Measurements from ENCODE around the gene SMOC2. TPM values are rescaled to one million over a fixed set of nuclear protein-coding genes. Genes with fewer than 3 reads are reported as not detected.

Gene SMOC2
- total RNA-seq, 4 donors from 2014 or later: 74.7 to 139 (median 118) TPM

DNA sequence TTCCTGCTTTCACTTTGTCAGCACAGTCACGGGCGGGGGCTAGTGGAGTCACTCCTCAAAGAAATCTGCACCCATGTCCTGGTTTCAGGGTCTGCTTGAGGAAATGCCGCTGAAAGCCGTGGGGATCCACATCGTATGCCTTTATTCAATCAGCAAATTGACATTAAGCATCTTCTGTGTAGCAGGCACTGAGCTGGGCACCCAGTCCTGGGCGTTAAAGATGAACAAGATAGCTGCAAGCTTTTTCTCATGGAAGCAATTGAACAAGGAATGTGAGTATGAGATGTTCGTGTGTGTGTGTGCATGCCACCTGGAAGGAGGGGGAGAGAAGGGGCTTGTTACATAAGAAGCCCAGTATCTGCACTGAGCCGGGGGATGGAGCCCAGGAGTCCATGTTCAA is 243.9 kb downstream of the SMOC2 start:
- peaks cover 0 to 7% (median 0%) of the 10 kb centered on the region in 4 donors for H3K4me1 ChIP-seq
- TF ChIP-seq, protein P1, sequence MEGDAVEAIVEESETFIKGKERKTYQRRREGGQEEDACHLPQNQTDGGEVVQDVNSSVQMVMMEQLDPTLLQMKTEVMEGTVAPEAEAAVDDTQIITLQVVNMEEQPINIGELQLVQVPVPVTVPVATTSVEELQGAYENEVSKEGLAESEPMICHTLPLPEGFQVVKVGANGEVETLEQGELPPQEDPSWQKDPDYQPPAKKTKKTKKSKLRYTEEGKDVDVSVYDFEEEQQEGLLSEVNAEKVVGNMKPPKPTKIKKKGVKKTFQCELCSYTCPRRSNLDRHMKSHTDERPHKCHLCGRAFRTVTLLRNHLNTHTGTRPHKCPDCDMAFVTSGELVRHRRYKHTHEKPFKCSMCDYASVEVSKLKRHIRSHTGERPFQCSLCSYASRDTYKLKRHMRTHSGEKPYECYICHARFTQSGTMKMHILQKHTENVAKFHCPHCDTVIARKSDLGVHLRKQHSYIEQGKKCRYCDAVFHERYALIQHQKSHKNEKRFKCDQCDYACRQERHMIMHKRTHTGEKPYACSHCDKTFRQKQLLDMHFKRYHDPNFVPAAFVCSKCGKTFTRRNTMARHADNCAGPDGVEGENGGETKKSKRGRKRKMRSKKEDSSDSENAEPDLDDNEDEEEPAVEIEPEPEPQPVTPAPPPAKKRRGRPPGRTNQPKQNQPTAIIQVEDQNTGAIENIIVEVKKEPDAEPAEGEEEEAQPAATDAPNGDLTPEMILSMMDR (IDR thresholded peaks at IDR 0.05): no peak
- no peak for TF ChIP-seq EP300 (IDR thresholded peaks at IDR 0.05)
- no peak for TF ChIP-seq POLR2A (IDR thresholded peaks at IDR 0.05)
- no peak overlapping the region for H3K27ac ChIP-seq
- DNase-seq (ENCODE audit: low spot score in 2 of 2): no peak
- 85 to 87% methylated on average over 8 of the region's 8 CpGs for WGBS, 2 donors
- no peaks in the 10 kb centered on the region for H3K9me3 ChIP-seq
- no peaks in the 10 kb centered on the region for H3K27me3 ChIP-seq
- H3K36me3 ChIP-seq: no peaks in the 10 kb centered on the region
- H3K4me3 ChIP-seq: no peak overlapping the region

DNA sequence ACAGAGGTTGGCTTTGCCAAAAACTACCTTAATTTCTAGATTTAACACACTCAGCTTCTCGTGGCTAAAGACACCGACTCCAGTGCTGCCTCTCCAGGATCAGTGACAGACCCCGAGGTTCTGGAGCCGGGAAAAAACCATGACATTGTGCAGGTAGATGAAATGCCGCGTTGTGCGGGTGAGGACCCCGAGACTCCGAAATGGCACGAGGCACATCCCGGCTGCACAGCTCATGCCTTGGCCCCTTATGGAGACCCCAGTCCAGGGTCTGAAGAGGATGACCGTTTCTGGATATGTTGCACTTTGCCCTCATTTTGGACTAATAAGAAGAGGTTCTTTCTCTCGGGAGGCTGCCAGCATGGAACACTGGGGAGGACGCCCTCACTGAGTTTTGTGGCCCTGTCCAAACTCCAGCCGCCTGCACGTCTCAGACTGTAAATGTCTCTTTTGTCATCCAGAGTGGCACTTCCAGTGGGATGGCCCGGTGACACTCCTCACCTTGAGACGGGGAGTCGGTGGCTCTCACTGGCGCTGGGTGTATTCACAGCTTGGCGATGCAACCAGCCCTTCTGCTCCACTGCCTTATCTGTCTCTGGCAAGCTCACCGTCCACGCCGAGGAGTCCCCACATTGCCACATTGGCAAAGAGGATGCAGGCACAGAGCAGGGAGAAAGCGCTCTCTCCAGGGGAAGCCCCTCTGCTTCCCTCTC is 245.2 kb downstream of the SMOC2 start:
- no peaks in the 10 kb centered on the region for H3K36me3 ChIP-seq
- DNase-seq (ENCODE audit: low spot score in 2 of 2): no peak
- 70 to 72% methylated on average over 25 of the region's 25 CpGs for WGBS, 2 donors

DNA sequence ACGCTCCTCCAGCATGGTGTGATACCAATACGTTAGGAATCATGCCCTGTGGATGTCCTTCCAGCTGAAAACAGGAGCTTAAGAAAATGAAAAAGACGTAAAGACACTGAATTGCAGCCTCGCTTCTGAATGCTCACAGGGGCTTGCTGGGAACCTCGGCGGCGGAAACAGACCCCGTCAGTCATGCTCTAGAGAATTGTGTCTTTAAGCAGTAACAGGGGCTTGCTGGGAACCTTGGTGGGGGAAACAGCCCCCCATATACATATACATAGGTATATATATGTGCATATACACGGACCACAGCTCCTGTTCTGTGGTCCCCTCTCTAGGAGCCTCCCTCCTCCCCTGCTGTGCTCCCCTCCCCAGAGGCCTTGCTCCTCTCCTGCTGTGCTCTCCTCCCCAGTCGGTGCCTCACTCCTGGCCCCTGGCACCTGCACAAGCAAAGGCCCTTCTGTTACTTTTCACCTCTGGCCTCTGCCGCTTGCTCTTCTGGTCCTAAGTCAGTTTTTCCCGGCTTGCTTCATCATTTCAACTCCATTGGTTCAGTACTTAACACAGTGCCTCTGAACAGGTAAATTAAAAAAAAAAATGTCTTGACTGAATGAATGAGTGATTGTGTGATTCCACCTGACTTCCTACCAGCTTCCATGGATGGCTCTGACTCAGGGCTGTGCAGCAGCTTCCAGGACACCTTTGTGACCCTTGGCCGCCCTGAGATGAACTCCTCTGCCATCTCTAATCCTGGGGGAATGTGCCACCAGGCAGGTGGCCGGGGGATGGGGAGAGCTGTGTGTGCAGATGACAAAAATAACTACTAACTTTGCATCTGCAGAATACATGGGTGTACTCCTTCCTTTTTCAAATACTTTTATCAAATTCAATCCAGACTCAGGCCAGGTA is 246.1 kb downstream of the SMOC2 start:
- 62 to 64% methylated on average over 14 of the region's 14 CpGs for WGBS, 2 donors

More for the DNA sequence above, 245.2 kb downstream of the SMOC2 start:
- Histone ChIP-seq H3K27ac (no peak overlapping the region), H3K4me1 (peaks cover 0 to 7% (median 0%) of the 10 kb centered on the region in 4 donors), H3K9me3 (no peaks in the 10 kb centered on the region), H3K4me3 (no peak overlapping the region), H3K27me3 (no peaks in the 10 kb centered on the region)
- no peak for TF ChIP-seq POLR2A (IDR thresholded peaks at IDR 0.05)
- TF ChIP-seq, protein P1 (IDR thresholded peaks at IDR 0.05): no peak
- TF ChIP-seq EP300 (IDR thresholded peaks at IDR 0.05): no peak

GRCh38 chr6:168690271-168690670 is 249.3 kb downstream of the SMOC2 start:
- Histone ChIP-seq H3K4me3 (no peak overlapping the region), H3K9me3 (no peaks in the 10 kb centered on the region), H3K27ac (no peak overlapping the region), H3K4me1 (no peaks in the 10 kb centered on the region), H3K36me3 (no peaks in the 10 kb centered on the region), H3K27me3 (no peaks in the 10 kb centered on the region)
- 88 to 93% methylated on average over 7 of the region's 7 CpGs for WGBS, 2 donors
- DNase-seq (ENCODE audit: low spot score in 2 of 2): no peak
- TF ChIP-seq POLR2A (IDR thresholded peaks at IDR 0.05) (no peak), EP300 (IDR thresholded peaks at IDR 0.05) (no peak)

More for the DNA sequence above, 246.1 kb downstream of the SMOC2 start:
- Histone ChIP-seq H3K9me3 (no peaks in the 10 kb centered on the region), H3K36me3 (no peaks in the 10 kb centered on the region), H3K27ac (no peak overlapping the region), H3K4me1 (peaks cover 0 to 7% (median 0%) of the 10 kb centered on the region in 4 donors), H3K4me3 (no peak overlapping the region), H3K27me3 (no peaks in the 10 kb centered on the region)
- TF ChIP-seq, protein P1 (IDR thresholded peaks at IDR 0.05): no peak
- no peak for TF ChIP-seq EP300 (IDR thresholded peaks at IDR 0.05)
- no peak for TF ChIP-seq POLR2A (IDR thresholded peaks at IDR 0.05)
- DNase-seq (ENCODE audit: low spot score in 2 of 2): no peak

DNA sequence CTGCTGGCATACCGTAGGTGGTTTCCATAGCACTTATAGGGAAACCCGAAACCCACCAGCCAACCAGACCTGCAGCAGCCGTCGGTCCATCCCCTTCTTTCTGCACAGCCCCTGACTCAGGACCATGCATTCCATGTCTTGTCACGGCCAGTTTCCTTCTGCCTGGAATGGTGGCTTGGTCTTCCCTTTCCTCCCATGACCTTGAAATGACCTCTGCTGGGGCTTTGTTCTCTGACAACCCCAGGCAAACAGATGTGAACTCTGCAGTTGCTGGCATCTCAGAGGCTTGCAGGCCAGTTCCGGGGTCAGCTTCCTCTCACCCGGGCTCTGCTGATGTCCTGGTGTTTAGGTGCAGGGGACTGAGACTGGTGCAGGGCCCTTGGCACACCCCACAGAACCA is 250.8 kb downstream of the SMOC2 start:
- H3K27me3 ChIP-seq: no peaks in the 10 kb centered on the region
- DNase-seq (ENCODE audit: low spot score in 2 of 2): no peak
- no peaks in the 10 kb centered on the region for H3K36me3 ChIP-seq
- H3K9me3 ChIP-seq: no peaks in the 10 kb centered on the region
- H3K4me1 ChIP-seq: no peaks in the 10 kb centered on the region
- no peak overlapping the region for H3K4me3 ChIP-seq
- 75 to 77% methylated on average over 7 of the region's 7 CpGs for WGBS, 2 donors
- no peak for TF ChIP-seq EP300 (IDR thresholded peaks at IDR 0.05)
- TF ChIP-seq, protein P1 (IDR thresholded peaks at IDR 0.05): no peak
- TF ChIP-seq POLR2A (IDR thresholded peaks at IDR 0.05): no peak
- no peak overlapping the region for H3K27ac ChIP-seq

Data from tibial nerve (tissue), 4 donors.